ENCODE results near the gene ABTB2.

ABTB2 gene

DNA sequence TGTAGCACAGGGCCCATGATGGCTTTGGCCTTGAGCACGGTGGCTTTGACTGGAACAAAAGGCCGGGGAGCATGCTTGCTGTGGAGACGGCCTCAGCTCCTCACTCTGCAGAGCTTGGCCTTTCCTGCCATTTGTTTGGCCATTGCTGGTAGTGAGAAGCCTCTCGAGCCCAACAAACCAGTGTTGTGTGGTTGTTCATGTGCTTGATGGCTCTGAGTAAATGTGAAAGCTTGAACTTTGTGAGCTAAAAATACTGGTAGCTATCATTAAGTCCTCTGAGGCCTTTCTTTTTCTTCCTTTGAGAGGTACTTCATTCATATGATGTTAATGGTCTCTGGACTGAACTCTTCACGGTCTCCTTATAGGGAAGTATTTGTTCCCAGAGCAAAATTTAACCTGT, 212.7 kb downstream of the ABTB2 start:
- H3K27ac ChIP-seq (replicated peaks): no peak overlapping the region
- no peak overlapping the region for H3K4me3 ChIP-seq (replicated peaks; ENCODE audit: insufficient read depth, low read length)
- TF ChIP-seq SPI1 (IDR thresholded peaks at IDR 0.05; ENCODE audit: borderline replicate concordance, low read depth) (no peak), GABPA (IDR thresholded peaks at IDR 0.05; ENCODE audit: low read depth) (no peak), POLR2AphosphoS5 (IDR thresholded peaks at IDR 0.05; ENCODE audit: low read depth) (no peak), CTCF (IDR thresholded peaks at IDR 0.05; ENCODE audit: insufficient read depth, low read length) (no peak)
- TF ChIP-seq, protein P1, sequence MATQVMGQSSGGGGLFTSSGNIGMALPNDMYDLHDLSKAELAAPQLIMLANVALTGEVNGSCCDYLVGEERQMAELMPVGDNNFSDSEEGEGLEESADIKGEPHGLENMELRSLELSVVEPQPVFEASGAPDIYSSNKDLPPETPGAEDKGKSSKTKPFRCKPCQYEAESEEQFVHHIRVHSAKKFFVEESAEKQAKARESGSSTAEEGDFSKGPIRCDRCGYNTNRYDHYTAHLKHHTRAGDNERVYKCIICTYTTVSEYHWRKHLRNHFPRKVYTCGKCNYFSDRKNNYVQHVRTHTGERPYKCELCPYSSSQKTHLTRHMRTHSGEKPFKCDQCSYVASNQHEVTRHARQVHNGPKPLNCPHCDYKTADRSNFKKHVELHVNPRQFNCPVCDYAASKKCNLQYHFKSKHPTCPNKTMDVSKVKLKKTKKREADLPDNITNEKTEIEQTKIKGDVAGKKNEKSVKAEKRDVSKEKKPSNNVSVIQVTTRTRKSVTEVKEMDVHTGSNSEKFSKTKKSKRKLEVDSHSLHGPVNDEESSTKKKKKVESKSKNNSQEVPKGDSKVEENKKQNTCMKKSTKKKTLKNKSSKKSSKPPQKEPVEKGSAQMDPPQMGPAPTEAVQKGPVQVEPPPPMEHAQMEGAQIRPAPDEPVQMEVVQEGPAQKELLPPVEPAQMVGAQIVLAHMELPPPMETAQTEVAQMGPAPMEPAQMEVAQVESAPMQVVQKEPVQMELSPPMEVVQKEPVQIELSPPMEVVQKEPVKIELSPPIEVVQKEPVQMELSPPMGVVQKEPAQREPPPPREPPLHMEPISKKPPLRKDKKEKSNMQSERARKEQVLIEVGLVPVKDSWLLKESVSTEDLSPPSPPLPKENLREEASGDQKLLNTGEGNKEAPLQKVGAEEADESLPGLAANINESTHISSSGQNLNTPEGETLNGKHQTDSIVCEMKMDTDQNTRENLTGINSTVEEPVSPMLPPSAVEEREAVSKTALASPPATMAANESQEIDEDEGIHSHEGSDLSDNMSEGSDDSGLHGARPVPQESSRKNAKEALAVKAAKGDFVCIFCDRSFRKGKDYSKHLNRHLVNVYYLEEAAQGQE (IDR thresholded peaks at IDR 0.05; ENCODE audit: insufficient replicate concordance, low read depth): no peak
- H3K27me3 ChIP-seq (ENCODE audit: insufficient read depth, poor library complexity, severe bottlenecking): no peaks in the 10 kb centered on the region
- no peak for DNase-seq (ENCODE audit: low read depth in 1 of 2, low spot score in 1 of 2)

DNA sequence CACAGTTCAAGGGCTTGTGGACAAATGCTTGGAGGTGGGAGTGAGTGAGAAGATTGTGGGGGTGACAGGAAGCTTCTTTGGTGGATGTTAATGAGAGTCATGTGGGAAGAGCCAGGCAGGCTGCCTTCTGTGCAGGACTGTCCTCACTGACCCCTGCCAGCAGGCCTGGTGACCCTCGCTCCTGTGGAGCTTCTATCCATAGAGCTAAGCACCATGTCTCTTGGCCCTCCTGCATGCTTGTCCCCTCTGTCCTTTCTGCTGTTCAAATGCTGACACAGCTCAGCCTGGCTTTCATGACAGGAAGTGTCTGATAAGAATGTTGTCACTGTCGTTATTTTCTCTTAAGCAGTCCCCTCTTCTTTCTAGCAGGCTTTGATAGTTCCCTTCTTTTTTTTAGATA, 214.8 kb downstream of the ABTB2 start:
- H3K27ac ChIP-seq (replicated peaks): no peak overlapping the region
- TF ChIP-seq POLR2AphosphoS5 (IDR thresholded peaks at IDR 0.05; ENCODE audit: low read depth): no peak
- no peak for TF ChIP-seq CTCF (IDR thresholded peaks at IDR 0.05; ENCODE audit: insufficient read depth, low read length)
- TF ChIP-seq, protein P1 (IDR thresholded peaks at IDR 0.05; ENCODE audit: insufficient replicate concordance, low read depth): no peak
- no peak for TF ChIP-seq GABPA (IDR thresholded peaks at IDR 0.05; ENCODE audit: low read depth)
- no peak for TF ChIP-seq SPI1 (IDR thresholded peaks at IDR 0.05; ENCODE audit: borderline replicate concordance, low read depth)

GRCh38 chr11:34140149-34140548, 217.7 kb downstream of the ABTB2 start:
- DNase-seq (ENCODE audit: low read depth in 1 of 2, low spot score in 1 of 2): no peak
- H3K4me3 ChIP-seq (replicated peaks; ENCODE audit: insufficient read depth, low read length): no peak overlapping the region
- TF ChIP-seq GABPA (IDR thresholded peaks at IDR 0.05; ENCODE audit: low read depth): no peak
- TF ChIP-seq, protein P1 (IDR thresholded peaks at IDR 0.05; ENCODE audit: insufficient replicate concordance, low read depth): no peak
- TF ChIP-seq CTCF (IDR thresholded peaks at IDR 0.05; ENCODE audit: insufficient read depth, low read length): no peak
- no peak for TF ChIP-seq SPI1 (IDR thresholded peaks at IDR 0.05; ENCODE audit: borderline replicate concordance, low read depth)
- TF ChIP-seq POLR2AphosphoS5 (IDR thresholded peaks at IDR 0.05; ENCODE audit: low read depth): no peak
- no peak overlapping the region for H3K27ac ChIP-seq (replicated peaks)
- no peaks in the 10 kb centered on the region for H3K27me3 ChIP-seq (ENCODE audit: insufficient read depth, poor library complexity, severe bottlenecking)

More for the DNA sequence above, 214.8 kb downstream of the ABTB2 start:
- Histone ChIP-seq H3K4me3 (replicated peaks; ENCODE audit: insufficient read depth, low read length) (no peak overlapping the region), H3K27me3 (ENCODE audit: insufficient read depth, poor library complexity, severe bottlenecking) (no peaks in the 10 kb centered on the region)
- DNase-seq (ENCODE audit: low read depth in 1 of 2, low spot score in 1 of 2): no peak
